HG03060 (cell line): ENCODE data around the gene HDAC7.
A peak's percentile ranks its signal among the peaks of the same experiment; 100 is the strongest.

Experiments
- ATAC-seq: cut with Tn5 transposase; IDR thresholded peaks from one replicate; pipeline ENCODE4 v1.9.1; 2021; ENCODE audit warnings: low read depth, moderate number of reproducible peaks; ENCODE audit not compliant: unreplicated experiment

HDAC7 gene

DNA sequence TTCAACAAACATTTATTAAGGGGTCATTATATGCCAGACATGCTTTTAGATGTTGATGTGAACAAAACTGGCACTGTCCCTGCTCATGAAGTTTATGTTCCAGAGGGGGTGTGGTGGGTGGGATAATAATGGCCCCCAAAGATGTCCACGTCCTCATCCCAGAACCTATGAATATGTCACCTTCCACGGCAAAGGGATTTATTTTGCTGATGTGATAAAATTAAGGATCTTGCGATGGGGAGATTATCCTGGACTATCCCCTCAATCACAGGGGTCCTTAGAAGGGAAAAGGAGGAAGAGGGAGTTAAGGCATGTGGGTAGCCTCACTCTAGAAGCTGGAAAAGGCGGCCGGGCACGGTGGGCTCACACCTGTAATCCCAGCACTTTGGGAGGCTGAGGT, 48.4 kb downstream of the HDAC7 start:
- ATAC-seq, result no peak

DNA sequence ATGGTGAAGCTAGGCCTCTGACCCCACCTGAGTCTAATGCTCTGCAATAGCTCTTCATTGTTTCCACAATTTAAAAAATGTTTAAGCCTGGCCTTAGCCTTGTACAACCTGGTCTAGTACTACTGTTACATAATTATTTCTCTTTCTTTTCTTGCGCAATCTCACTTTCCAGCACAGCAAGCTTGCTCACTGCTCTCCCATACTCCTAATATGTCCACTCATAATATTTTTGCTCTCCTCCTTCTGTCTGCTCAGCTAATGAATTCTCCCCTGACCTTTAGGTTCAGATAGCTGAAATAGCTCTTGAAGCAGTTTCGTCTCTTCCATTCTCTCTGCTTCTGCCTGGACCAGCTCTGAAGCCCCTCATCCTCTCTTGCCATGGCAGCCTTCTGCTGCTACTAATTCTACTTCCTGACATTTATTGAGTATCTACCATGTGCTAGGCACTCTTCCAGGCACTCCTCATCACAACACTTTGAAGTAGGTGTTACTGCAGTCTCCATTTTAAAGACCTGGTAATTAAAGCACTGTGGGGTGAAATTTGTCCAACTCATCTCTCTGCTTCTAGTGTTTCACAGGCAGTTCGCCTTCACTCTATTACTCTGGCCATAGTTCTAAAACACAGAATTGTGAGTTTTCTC, 49.5 kb downstream of the HDAC7 start:
- ATAC-seq, result no peak

DNA sequence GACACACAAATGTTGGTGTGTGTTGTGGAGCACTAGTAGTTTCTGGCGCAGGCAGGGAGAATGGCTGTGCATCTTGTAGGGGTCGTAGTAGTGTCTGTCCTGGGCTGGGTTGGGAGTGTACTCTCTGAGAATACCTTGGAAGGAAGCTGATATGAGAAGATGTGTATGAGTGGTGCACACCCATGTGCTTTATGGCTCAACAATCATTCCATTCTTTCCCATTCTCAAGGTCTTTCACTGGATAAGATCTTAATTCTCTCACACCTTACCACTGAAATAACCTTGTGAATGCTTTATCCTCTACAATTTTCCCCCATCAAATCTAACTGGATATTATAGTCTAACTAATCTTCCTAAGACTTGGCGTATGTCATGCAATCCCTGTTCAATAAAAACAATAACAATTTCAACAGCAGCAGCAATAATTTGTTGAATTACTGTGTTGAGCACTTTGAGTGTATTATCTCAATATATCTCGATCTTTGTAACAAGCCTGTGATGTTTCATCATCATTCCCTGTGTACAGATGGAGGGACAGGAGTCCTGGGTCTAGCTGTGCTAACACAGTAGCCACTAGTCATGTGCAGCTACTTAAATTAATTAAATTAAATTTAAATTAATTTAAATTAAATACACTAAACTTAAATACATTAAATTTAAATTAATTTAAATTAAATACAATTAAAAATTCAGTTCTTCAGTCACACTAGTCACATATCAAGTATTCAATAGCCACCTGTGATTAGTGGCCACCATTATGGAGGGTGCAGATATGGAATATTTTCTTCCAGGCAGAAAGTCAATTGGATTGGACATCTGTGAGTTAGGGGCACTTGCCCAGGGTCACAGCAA, 50.2 kb downstream of the HDAC7 start:
- no peak for ATAC-seq

DNA sequence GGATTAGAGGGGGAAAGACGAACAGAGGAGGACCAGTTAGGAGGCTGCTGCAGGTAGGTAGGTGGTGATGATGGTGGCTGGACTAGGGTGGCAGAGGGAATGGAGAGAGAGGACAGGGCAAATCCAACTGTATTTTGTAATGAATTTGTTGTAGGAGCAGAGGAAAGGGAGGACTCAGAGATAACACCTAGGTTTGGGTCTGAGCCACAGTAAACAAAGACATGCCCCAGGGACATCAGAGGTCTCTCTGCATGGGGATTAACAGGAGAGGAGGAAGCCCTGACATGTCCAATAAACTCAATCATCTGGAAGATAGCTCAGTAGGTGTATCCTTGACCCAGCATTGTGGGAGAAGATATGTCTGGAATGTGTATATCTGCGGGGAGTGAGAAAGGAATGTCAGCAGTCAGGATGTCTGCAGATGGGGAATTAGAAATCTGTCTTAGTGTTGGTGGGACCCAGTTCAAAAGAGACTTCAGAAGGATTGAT, 51.3 kb downstream of the HDAC7 start:
- ATAC-seq, result no peak

DNA sequence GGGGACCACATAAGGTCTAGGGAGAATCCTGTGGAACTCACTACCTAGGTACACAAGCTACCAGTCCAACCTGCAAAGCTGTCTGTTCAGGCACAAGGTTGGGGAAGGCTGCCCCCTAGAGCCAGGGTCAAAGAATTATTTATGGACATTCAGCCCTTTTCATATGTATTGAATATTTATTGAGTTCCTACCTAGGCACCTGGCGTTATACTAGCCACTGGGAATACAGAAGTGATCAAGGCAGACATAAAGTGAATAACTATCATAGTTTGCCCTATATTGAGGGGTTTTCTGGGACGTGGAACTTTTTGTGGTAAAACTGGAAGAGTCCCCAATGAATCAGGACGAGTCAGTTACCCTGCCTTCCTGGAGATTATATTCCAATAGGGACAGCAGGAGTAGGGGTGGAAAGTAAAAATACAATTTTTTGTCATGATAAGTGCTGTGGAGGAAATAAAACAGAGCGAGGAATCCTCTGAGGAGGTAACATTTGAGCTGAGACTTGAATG, 52.4 kb downstream of the HDAC7 start:
- no peak for ATAC-seq

DNA sequence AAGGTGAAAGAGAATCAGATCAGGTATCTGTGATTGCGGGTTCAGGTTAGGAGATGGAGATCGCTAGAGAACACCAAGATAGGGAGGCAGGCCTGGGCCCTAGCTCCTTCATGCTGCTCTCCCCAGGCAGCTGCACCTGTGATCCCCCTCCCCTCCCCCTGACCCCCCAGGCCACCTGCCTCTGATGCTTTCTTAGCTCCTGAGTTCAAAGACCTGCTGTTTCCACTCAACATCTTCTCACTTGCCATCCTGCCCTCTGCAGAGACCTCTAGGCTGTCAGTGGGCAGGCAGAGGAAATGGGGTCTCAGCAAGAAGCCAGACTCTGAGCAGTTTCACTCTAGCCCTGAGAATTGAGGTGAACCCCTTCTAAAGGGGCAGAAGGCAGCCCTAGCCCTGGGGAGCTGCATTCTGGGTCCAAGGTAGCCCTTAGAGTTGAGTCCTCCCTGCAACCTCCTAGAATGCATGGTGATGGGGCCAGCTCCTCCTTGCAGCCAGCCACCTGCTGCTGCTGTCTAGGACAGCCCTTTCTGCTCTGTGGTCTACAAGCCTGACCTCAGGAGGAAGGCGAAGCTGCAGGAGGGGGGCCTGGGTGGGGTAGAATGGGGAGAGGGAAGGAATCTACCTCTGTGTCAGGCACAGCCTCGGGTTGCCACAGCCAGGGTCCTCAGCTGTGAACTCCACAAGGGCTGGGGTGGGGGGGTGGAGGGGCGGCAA, 53.0 kb downstream of the HDAC7 start:
- no peak for ATAC-seq

DNA sequence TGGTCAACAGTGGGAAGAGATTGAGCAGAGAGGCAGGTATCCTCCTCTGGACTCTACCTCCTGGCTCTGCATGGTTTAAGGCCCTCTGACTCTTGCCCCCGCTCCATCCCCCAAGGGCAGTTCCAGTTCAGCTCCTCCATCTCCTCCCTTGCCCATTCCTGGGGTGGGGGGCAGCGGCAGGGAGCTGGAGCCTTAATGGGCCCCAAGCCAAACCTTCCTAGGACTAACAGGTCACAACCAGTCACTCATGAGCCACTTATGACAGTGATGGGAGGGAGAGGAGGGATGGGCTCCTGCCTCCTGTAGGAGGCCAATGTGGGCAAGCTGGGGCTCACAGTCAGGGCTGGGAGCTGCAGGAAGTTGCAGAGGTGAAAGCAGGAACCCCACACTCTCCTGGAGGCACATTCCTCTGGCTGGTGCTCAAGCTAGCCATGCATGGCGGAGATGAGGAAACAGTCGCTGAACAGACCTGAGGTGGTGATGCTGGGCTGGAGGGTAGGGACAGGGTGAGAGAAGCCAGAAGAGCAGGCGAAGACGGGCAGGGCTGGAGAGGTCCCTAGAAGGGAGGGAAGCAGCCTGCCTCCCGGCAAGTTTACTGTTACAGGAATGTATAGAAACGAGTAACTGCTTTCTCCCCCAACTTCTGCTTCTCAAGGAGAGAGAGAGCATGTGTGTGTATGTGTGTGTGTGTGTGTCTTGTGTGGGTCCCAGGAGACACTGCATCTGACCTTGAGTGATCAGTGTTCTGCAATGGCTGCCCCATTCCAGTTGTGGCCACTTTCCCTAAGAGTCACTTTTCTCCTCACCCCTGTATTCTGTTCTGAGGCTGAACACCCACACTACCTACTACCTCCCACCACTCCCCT, 56.0 kb downstream of the HDAC7 start:
- no peak for ATAC-seq

DNA sequence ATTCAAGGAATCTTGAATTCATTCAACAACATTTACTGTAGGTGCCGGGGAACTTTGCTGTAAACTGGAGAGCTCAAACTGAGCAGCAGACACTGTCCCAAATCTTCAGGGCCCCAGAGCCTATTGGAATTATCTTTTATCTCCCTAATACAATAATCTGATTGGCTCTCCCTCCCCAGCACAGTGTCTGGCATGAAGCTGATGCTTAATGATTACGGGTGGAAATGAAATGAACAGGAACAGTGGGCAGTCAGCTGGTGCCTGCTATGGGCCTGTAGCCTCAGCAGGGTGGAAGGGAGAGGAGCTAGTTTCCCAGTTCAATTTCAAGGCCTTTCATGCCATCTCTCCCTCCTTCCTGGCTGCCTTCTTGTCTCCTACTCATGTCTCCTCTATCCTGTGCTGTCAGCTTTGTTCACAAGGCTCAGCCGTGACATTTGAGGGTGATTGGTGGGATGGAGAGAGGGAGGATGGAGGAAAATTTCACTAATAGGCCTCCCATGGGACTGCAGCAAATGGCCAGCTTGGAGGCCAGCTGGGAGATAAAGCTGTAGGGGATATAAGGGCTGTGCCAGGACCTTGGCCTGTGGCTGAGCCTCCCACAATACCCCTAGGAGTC, 56.7 kb downstream of the HDAC7 start:
- no peak for ATAC-seq

DNA sequence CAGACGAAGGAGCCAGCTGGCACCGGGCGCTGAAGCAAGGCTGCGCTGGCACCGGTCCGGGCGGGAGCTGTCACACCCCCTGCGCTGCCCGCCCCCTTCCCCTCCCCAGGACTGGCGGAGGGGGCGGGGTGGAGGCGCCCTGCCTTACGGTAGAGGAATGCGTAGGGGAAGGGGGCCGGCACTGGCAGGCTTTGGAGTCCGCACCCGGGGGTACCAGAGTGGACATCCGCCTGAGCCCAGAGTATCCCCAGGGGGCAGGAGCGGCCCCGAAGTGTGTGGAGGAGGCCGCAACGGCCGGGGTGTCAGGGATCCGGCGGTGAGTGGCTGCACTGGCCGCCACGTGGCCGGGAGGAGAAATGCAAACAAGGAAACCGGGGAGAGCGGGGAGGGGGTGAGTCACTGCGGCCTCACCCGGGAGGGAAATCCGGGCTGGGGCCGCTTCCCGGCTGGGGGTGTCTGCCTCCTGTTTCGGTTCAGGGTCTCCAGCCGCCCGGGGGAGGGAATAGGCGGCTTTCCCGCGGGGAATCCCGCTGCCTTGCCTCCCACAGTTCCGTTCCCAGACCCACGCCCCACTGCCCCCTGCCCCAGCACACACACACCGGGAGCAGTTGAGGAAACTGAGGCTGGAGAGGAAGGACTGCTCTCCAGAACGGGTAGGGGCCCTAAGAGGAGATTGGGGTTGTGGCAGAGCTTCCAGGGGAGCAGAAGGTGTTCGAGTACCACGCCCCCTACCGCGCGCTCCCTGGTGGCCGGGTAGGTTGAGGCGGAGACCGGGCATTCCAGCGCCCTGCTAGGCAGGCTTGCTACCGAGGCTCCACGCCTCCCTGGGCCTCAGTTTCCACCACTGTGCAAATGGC, 60.6 kb downstream of the HDAC7 start, which contains the start of gene RAPGEF3:
Gene RAPGEF3 (minus strand): TSS at position 47 of the 857 bp plus-strand sequence. CDS start 324 bp downstream, outside the sequence.
- ATAC-seq, result no peak

DNA sequence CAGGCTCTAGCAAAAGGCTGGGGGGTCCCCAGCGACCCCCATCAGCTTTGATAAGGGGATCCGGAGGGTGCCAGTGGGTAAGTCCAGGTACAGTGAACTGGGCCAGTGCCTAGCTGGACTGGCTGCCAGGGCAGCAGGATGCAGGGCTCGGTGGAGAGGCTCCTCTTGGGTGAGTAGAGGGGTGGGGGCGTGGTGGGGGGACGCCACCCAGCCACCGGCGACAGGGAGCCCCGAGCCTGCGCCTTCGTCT, 61.2 kb downstream of the HDAC7 start:
- no peak for ATAC-seq

DNA sequence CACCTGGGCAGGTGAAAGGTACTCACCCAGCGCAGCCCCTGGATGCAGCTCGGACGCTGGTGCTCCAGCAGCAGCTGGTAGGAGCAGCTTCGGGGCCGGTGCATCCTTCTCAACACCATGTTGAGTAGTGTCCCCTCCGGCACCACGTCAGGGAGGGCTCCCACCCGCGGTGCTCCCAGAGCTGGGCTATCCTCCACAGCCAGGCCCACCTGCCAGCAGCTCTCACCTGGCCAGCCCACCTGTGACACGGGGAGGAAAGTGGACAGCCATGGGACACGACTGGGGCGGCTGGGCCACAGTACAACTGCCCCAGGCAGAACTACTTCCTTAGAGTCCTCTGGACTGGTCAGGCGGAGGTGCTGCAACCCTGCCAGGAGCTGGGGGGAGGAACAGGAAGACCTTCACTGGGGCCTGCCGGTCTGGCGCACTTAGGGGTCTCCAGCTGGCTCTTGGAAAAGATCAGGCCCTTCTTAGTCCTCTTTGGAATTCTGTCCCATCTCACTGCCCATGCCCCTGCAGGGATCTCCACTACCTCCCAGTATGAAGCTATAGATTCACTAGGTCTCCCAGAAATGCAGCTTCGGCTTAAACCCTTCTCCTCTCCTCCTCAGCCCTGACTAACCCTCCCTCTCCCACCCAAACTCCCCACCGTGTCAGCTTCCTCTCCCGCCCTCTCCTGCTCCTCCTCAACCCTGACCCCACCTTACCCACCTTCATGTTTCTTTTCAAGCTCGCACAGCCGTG, 61.7 kb downstream of the HDAC7 start:
- no peak for ATAC-seq

DNA sequence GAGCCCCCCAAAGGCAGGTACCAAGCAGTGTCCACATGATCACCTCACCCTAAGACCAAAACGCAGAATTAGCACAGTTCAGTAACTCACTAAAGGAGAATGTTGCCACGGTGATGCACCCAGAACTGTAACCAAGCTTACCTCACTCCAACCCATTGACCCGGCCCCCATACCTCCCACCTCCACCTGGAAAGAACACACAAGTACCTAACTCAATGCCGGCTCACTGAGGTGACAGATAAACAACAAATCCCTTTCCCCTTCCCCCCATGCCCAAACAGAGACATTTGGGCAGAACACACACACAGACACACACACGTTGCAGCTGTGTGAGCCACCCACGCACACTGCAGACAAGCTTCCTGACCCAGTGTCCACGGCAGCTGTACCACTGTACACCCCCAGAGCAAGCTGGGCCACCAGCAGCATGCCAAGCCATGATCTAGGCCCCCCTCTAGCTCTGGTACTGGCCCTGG, 62.3 kb downstream of the HDAC7 start:
- no peak for ATAC-seq

DNA sequence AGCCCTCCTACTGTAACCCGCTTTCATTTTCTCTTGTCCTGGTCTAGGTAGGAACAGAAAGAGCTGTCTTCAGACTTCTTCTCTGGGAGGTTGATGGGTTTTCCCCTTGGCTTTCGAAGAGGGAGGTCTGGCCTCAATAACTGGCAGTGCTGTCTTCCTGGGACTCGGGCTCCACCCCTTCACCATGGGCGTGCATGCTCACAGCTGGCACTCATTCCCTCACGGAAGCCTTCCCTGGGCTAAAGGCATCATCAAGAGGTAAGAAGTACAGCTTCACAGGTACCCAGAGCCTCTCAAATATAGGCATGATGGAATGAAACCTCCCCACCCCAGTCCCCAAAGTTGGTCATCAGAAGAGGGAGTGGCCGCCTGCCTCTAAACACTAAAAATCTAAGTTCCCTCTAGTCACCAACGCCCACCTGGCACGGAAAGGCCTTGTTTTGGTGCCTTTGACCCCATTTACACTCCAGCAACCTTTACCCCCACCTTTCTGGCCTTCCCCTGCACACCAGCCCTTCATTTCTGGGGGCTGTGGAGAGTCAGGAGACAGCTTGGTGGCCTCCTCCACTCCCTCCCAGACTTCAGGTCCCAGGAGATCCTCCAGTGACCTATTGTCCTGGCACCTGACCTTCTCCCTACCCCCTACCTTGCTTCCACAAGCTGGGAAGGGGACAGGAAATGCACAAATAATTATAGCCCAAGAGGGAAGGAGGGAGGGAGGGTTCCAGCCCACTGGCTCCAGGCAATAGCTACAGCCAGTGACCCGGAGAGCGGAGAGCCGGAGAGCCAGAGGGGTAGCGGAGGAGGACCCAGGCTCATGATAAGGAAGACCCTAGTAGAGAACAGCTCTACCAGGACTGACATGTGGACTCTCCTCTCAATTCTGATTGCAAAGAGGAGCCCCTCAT, 63.8 kb downstream of the HDAC7 start:
- ATAC-seq, result peak; percentile 36

DNA sequence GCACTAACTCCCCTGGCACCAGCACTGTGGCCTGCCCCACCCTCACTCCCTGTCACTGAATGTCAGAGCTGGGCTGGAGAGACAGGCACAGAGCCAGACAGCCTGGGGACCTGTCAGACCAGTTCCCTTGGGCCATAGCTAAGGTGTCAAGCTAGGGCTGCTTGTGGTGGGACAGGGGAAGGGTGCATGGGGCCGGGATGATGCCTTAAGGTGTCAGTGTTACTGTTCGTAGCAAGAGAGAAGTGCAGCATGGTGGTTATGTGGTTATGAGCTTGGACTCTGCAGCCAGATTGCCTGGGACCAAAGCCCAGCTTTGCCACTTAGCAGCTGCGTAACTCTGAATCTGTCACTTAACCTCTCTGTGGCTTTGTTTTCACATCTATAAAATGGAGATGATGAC, 64.8 kb downstream of the HDAC7 start:
- ATAC-seq, result peak; percentile 24

DNA sequence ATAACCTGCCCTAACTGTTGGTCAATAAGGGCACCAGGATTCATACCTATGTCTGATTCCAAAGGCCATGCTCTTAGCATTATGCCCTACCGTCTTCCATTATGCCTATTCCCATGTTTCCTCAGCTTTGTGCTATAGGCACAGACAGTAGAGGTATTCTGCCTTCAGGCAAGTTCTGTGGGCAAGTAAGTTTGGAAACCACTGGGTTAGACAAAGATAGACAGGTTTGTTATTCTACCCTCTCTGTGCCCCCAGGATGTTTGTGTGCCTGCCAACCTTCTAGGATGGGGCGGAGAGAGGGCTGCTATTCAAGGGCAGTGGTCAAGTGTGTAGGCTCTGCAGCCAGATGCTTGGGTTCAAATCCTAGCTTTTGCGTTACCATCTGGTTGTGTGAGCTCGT, 65.6 kb downstream of the HDAC7 start:
- ATAC-seq, result no peak

DNA sequence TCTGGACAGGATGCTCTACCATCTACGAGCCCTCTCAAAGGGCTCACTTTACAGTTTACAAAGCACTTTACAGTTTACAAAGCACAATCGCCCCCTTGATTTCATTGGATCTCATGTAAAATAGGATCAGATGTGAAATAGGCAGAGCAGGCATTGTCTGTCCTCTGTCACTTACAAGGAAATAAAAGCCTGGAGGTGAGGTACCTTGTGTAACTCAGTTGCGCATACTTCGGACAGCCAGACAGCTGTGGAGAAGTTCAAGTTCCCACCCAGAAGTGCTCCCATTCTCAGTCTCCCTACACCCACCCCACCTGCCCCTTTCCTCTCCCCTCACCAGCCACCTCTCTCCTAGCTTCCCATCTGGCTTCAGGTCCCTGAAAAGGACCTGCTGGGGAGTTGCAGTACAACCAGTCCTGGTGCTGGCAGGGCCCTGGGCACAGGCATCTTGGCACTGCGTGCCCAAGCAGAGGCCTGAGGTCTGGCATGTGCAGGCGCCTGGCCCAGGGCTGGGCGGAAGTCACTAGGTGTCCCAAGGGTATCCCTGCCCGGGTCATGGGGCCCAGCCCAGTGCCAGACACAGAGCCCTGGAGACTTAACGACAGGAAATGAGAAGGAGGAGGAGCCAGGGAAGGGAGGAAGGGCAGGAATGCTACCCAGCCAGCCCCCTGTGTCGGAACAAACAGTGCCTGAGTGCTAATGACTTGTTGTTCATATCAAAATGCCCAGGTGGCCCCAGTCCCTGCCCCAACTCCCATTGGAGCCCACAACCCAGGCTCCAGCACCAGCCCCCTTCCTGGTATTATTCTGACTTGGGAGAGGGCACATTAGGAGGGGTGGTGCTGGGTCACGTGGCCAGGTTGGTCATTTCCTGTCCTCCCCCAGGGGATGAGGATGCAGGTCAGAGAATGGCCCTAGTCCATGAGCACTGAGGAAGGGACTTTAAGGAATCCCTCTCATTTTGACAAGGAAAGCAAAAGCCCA, 66.4 kb downstream of the HDAC7 start:
- ATAC-seq, result no peak
